K562 (cell line): ENCODE measurements around the gene HSPA6. TPM values are rescaled to one million over a fixed set of nuclear protein-coding genes. Genes with fewer than 3 reads are reported as not detected.

Experiments used
- ATF3 ChIP-seq, 2 experiments: fragments of 450-650 bp in 1 of 2; sonication (generic) in 1 of 2; formaldehyde crosslinking in 1 of 2; IDR thresholded peaks in 1 of 2; conservative IDR thresholded peaks in 1 of 2; 2 replicates each; pipeline versions ENCODE4 v1.6.1 to v1.8.1; 2016 to 2023; ENCODE audit warnings: mild to moderate bottlenecking in 2 of 2, moderate library complexity in 2 of 2, inconsistent platforms in 1 of 2, missing genetic modification reagents in 1 of 2
- BDP1 ChIP-seq: IDR thresholded peaks from 3 replicates; pipeline ENCODE4 v1.6.1; 2011; ENCODE audit not compliant: insufficient read length, insufficient read depth
- CBFB ChIP-seq: sonication (generic); formaldehyde crosslinking; IDR thresholded peaks from 2 replicates; pipeline ENCODE4 v1.4.0; 2020; ENCODE audit warnings: mild to moderate bottlenecking, missing genetic modification reagents
- CBX1 ChIP-seq: sonication (generic); IDR thresholded peaks from 2 replicates; pipeline ENCODE4 v1.6.1; 2016; ENCODE audit warnings: antibody characterized with exemption, low read depth, mild to moderate bottlenecking
- CEBPZ ChIP-seq: fragments of 150-350 bp; IDR thresholded peaks from 2 replicates; pipeline ENCODE4 v1.6.1; 2014; ENCODE audit warnings: low read depth, mild to moderate bottlenecking, low read length, borderline replicate concordance
- E2F3 ChIP-seq: fragments of 250-450 bp; sonication (Bioruptor Pico); IDR thresholded peaks from 2 replicates; pipeline ENCODE4 v1.4.0; 2020; ENCODE audit warnings: mild to moderate bottlenecking
- E2F6 ChIP-seq, 2 experiments: IDR thresholded peaks; 2 replicates each; pipeline ENCODE4 v1.6.1; 2011; ENCODE audit warnings: borderline replicate concordance in 1 of 2, control low read depth in 1 of 2, low read depth in 1 of 2, low read length in 1 of 2, mild to moderate bottlenecking in 1 of 2, mixed read lengths in 1 of 2, moderate library complexity in 1 of 2; ENCODE audit not compliant: insufficient read depth in 1 of 2, insufficient read length in 1 of 2, poor library complexity in 1 of 2, severe bottlenecking in 1 of 2; ENCODE audit errors: extremely low read depth in 1 of 2
- HDAC3 ChIP-seq: fragments of 450-650 bp; IDR thresholded peaks from 2 replicates; pipeline ENCODE4 v1.6.1; 2018; ENCODE audit warnings: borderline replicate concordance, mild to moderate bottlenecking, moderate library complexity; ENCODE audit not compliant: partially characterized antibody
- KAT7 ChIP-seq: sonication (generic); formaldehyde crosslinking; IDR thresholded peaks from 2 replicates; pipeline ENCODE4 v1.8.0; 2022; ENCODE audit warnings: missing genetic modification reagents, mild to moderate bottlenecking, borderline replicate concordance
- MBD1 ChIP-seq: fragments of 250-450 bp; sonication (Bioruptor Pico); IDR thresholded peaks from 2 replicates; pipeline ENCODE4 v1.8.0; 2022; ENCODE audit warnings: inconsistent platforms
- MYC ChIP-seq, 2 experiments: fragments of 250-450 bp in 1 of 2; sonication (Bioruptor Pico) in 1 of 2; IDR thresholded peaks; 2 replicates each; pipeline versions ENCODE4 v1.5.1 to v1.6.1; 2012 to 2021; ENCODE audit warnings: low read depth in 2 of 2, borderline replicate concordance in 1 of 2, improper control_type of control experiment in 1 of 2, low read length in 1 of 2, mild to moderate bottlenecking in 1 of 2, moderate library complexity in 1 of 2
- POLR2H ChIP-seq: IDR thresholded peaks from 2 replicates; pipeline ENCODE4 v1.6.1; 2016; ENCODE audit warnings: missing genetic modification characterization, low read depth, mild to moderate bottlenecking, control low read depth, missing compliant biosample characterization, moderate library complexity
- PPARD ChIP-seq: fragments of 250-450 bp; sonication (Bioruptor Pico); IDR thresholded peaks from 2 replicates; pipeline ENCODE4 v1.8.0; 2022; ENCODE audit warnings: inconsistent platforms, mild to moderate bottlenecking, moderate library complexity
- PTRF ChIP-seq: fragments of 450-650 bp; IDR thresholded peaks from 2 replicates; pipeline ENCODE4 v1.6.1; 2016; ENCODE audit warnings: mild to moderate bottlenecking, missing genetic modification characterization, missing compliant biosample characterization
- RAD51 ChIP-seq: fragments of 450-650 bp; IDR thresholded peaks from 2 replicates; pipeline ENCODE4 v1.7.1; 2016; ENCODE audit warnings: low read depth, mild to moderate bottlenecking, borderline replicate concordance
- RBFOX2 ChIP-seq: fragments of 200-400 bp; formaldehyde crosslinking; IDR thresholded peaks from 2 replicates; pipeline ENCODE4 v1.6.1; 2017; ENCODE audit warnings: low read depth, mild to moderate bottlenecking, low read length, moderate library complexity
- SAFB ChIP-seq: fragments of 200-400 bp; formaldehyde crosslinking; IDR thresholded peaks from 2 replicates; pipeline ENCODE4 v1.6.1; 2017; ENCODE audit warnings: low read depth, low read length, borderline replicate concordance
- SAP30 ChIP-seq: fragments of 200-600 bp; sonication (generic); IDR thresholded peaks from 2 replicates; pipeline ENCODE4 v1.6.1; 2012; ENCODE audit warnings: borderline replicate concordance, low read depth, mild to moderate bottlenecking, moderate library complexity, low read length, control low read depth, inconsistent platforms; ENCODE audit not compliant: insufficient read depth, poor library complexity, severe bottlenecking
- polyA plus RNA-seq, 8 experiments: library from polyadenylated mRNA; depleted of rRNA in 4 of 8; stranded (reverse) in 5 of 8; unstranded in 3 of 8; fragments of >200 nt; fragmentation: Nextera tagmentation in 2 of 8; fragmentation: Illumina TruSeq in 1 of 8; extraction: Ambion mirVana in 2 of 8; extraction: Trizol in 1 of 8; gene quantifications; 2 replicates each; pipeline versions ENCODE4 v1.2.1 to v1.2.3, GENCODE V29; 2011 to 2014; ENCODE audit warnings: inconsistent platforms in 1 of 8, missing spikeins in 1 of 8
- total RNA-seq, 7 experiments: library from RNA; depleted of rRNA in 6 of 7; stranded (reverse); fragments of >200 nt in 6 of 7; fragmentation: Illumina TruSeq in 2 of 7; extraction: Trizol in 2 of 7; gene quantifications; 2 replicates each; pipeline versions ENCODE4 v1.2.1 to v1.2.3, GENCODE V29; 2011 to 2021; ENCODE audit warnings: low replicate concordance in 1 of 7

HSPA6 gene
- total and polyA plus RNA-seq, 9 of the 15 experiments (the other 6 are each of a cell fraction or from before 2014, with no cell fraction given) = 0.15 to 10.0 (median 2.4) TPM

GRCh38 chr1:161531986-161532643, 7.8 kb downstream of the HSPA6 start (continued):
- TF ChIP-seq E2F6 (IDR thresholded peaks at IDR 0.05; ENCODE audit: borderline replicate concordance in 1 of 2, extremely low read depth in 1 of 2, insufficient read depth in 1 of 2, insufficient read length in 1 of 2, low read depth in 1 of 2, low read length in 1 of 2, poor library complexity in 1 of 2, severe bottlenecking in 1 of 2) (peak in 1 of 2 experiments; percentile 44), MYC (IDR thresholded peaks at IDR 0.05; ENCODE audit: low read depth, low read length) (0 out of 2 replicates have a peak, but pooled peaks have one; percentile 8), MYC (CRISPR knock-in tag; IDR thresholded peaks at IDR 0.05; ENCODE audit: borderline replicate concordance, low read depth) (no peak), KAT7 (CRISPR knock-in tag) (peak; percentile 77; the same call in 1 of the 2 replicates), RBFOX2 (no peak), BDP1 (peak; percentile 27), PPARD (CRISPR knock-in tag) (no peak), MBD1 (CRISPR knock-in tag) (no peak), POLR2H (tag) (peak; percentile 88), HDAC3 (no peak), PTRF (tag) (no peak), RAD51 (no peak), CBX1 (no peak), E2F3 (no peak), CEBPZ (no peak), ATF3 (IDR thresholded peaks at IDR 0.05) (no peak), ATF3 (CRISPR knock-in tag; conservative IDR thresholded peaks at IDR 0.05) (no peak), CBFB (CRISPR knock-in tag) (no peak), SAFB (no peak), SAP30 (no peak)
